ENCODE measurements around the gene IL21.
"Not testable (repeated sequence)": the region's sequence is repeated elsewhere in the genome, so short reads cannot be mapped to it uniquely, and the experiment has no call there.

Gene IL21

DNA sequence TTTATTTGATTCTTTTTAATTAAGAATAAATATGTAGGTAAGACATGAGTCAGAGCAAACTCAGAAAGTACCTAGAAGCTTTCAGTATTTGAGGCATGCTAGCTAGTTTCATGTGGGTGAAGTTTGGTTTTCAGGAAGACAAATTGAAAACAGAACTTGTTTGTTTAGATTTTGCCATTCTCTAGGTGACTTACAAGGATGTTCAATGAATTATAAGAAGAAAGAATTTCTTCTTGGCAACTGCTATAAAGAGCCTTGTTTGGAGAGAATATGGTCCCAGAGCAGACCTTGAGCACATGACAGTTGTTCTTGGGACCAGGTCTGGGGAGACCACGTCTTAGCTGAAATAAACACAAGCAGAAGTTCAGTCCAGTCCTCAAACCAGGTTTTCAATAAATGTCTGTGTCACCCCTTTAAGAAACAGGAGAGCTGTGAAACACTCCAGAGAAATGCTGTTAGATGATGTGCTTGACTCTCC is 38.0 kb upstream of the IL21 start:
- no peaks in the 10 kb centered on the region for H3K36me3 ChIP-seq (ENCODE audit: control insufficient read depth, insufficient read depth, low read length)
- no peak overlapping the region for H3K27ac ChIP-seq (ENCODE audit: low read depth, low read length)
- no peaks in the 10 kb centered on the region for H3K27me3 ChIP-seq (ENCODE audit: control insufficient read depth, insufficient read depth, low read length)
- no peak overlapping the region for H3K9ac ChIP-seq (ENCODE audit: low read depth, low read length)
- H3K9me3 ChIP-seq (ENCODE audit: control insufficient read depth, insufficient read depth, low read length), result no peaks in the 10 kb centered on the region
- H3K4me1 ChIP-seq (ENCODE audit: control insufficient read depth, insufficient read depth, low read length), result no peaks in the 10 kb centered on the region
- H3K4me3 ChIP-seq (ENCODE audit: low read depth, low read length), result no peak overlapping the region

GRCh38 chr4:122658377-122658776 is 37.5 kb upstream of the IL21 start:
- H3K4me1 ChIP-seq (ENCODE audit: control insufficient read depth, insufficient read depth, low read length), result no peaks in the 10 kb centered on the region
- H3K9ac ChIP-seq (ENCODE audit: low read depth, low read length), result no peak overlapping the region
- H3K36me3 ChIP-seq (ENCODE audit: control insufficient read depth, insufficient read depth, low read length), result no peaks in the 10 kb centered on the region
- H3K27ac ChIP-seq (ENCODE audit: low read depth, low read length), result no peak overlapping the region
- no peaks in the 10 kb centered on the region for H3K27me3 ChIP-seq (ENCODE audit: control insufficient read depth, insufficient read depth, low read length)
- no peaks in the 10 kb centered on the region for H3K9me3 ChIP-seq (ENCODE audit: control insufficient read depth, insufficient read depth, low read length)
- H3K4me3 ChIP-seq (ENCODE audit: low read depth, low read length), result no peak overlapping the region

DNA sequence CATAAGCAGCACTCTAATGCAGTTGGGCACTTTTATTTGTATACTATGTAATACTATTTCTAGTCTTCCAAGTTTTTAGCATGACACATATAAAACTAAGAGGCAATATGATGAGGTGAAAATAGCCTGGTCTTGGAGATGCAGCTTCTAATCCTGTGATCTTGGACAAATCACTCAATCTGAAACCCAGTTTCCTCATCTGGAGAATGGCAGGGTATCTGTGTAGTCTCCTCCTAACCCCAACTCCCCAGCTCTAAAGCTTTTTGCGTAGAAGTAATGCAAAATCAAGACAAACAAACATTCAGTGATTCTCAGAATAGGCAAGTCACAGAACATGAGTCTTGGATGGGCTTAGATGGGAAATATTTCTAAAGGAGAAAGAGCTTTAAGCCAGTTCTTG is 36.7 kb upstream of the IL21 start:
- H3K9me3 ChIP-seq (ENCODE audit: control insufficient read depth, insufficient read depth, low read length), result no peaks in the 10 kb centered on the region
- H3K27ac ChIP-seq (ENCODE audit: low read depth, low read length), result no peak overlapping the region
- no peak overlapping the region for H3K9ac ChIP-seq (ENCODE audit: low read depth, low read length)
- H3K36me3 ChIP-seq (ENCODE audit: control insufficient read depth, insufficient read depth, low read length), result no peaks in the 10 kb centered on the region
- no peak overlapping the region for H3K4me3 ChIP-seq (ENCODE audit: low read depth, low read length)
- H3K4me1 ChIP-seq (ENCODE audit: control insufficient read depth, insufficient read depth, low read length), result no peaks in the 10 kb centered on the region
- H3K27me3 ChIP-seq (ENCODE audit: control insufficient read depth, insufficient read depth, low read length), result no peaks in the 10 kb centered on the region

DNA sequence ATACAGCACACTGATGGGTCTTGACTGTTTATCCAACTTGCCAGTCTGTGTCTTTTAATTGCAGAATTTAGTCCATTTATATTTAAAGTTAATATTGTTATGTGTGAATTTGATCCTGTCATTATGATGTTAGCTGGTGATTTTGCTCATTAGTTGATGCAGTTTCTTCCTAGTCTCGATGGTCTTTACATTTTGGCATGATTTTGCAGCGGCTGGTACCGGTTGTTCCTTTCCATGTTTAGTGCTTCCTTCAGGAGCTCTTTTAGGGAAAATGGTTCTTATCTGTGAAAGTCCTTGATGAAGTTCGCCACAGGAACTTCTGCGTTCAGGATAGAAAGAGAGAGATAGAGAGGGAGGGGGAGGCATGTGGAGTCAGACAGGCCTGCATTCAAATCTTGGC is 35.7 kb upstream of the IL21 start:
- not testable (repeated sequence) for H3K27me3 ChIP-seq (ENCODE audit: control insufficient read depth, insufficient read depth, low read length); H3K9ac ChIP-seq (ENCODE audit: low read depth, low read length); H3K27ac ChIP-seq (ENCODE audit: low read depth, low read length); H3K4me1 ChIP-seq (ENCODE audit: control insufficient read depth, insufficient read depth, low read length); H3K36me3 ChIP-seq (ENCODE audit: control insufficient read depth, insufficient read depth, low read length); H3K9me3 ChIP-seq (ENCODE audit: control insufficient read depth, insufficient read depth, low read length); H3K4me3 ChIP-seq (ENCODE audit: low read depth, low read length)

DNA sequence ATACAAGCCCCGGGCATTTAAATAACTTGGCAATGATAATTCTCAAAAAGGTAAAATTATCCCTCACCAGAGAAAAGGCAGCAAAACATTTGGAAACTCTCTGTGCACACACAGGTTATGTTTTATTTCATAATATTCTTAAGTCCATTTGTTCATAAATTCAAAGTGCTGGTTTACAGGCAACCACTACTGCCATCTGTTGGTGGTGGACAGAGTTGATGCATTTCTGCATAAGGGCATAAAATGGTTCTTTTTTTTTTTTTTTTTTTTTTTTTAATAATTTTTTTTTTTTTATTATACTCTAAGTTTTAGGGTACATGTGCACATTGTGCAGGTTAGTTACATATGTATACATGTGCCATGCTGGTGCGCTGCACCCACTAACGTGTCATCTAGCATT is 31.5 kb upstream of the IL21 start:
- Histone ChIP-seq H3K36me3 (ENCODE audit: control insufficient read depth, insufficient read depth, low read length) (no peaks in the 10 kb centered on the region), H3K27ac (ENCODE audit: low read depth, low read length) (no peak overlapping the region), H3K27me3 (ENCODE audit: control insufficient read depth, insufficient read depth, low read length) (no peaks in the 10 kb centered on the region), H3K9ac (ENCODE audit: low read depth, low read length) (no peak overlapping the region), H3K4me1 (ENCODE audit: control insufficient read depth, insufficient read depth, low read length) (no peaks in the 10 kb centered on the region), H3K4me3 (ENCODE audit: low read depth, low read length) (no peak overlapping the region), H3K9me3 (ENCODE audit: control insufficient read depth, insufficient read depth, low read length) (no peaks in the 10 kb centered on the region)

DNA sequence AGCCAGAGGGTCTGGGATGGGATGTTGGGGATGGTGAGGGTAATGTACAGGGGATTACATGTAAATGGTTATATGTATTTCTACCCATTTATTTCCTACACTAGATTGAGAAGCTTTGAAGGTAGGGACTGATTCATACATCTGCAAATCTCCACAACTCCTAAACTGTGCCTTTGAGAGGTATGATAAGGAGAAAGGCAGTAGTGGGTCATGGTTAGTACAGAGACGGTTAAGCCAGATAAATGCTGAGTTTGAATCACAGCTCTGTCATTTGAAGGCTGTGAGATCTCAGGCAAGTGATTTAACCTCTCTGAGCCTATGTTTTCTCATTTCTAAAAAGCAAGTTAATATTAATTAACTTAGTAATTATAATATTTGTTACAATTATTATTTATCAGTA is 29.3 kb upstream of the IL21 start:
- H3K4me1 ChIP-seq (ENCODE audit: control insufficient read depth, insufficient read depth, low read length), result no peaks in the 10 kb centered on the region
- H3K27ac ChIP-seq (ENCODE audit: low read depth, low read length), result no peak overlapping the region
- H3K9me3 ChIP-seq (ENCODE audit: control insufficient read depth, insufficient read depth, low read length), result no peaks in the 10 kb centered on the region
- no peaks in the 10 kb centered on the region for H3K27me3 ChIP-seq (ENCODE audit: control insufficient read depth, insufficient read depth, low read length)
- no peak overlapping the region for H3K4me3 ChIP-seq (ENCODE audit: low read depth, low read length)
- H3K9ac ChIP-seq (ENCODE audit: low read depth, low read length), result no peak overlapping the region
- no peaks in the 10 kb centered on the region for H3K36me3 ChIP-seq (ENCODE audit: control insufficient read depth, insufficient read depth, low read length)

GRCh38 chr4:122647656-122648055 is 26.8 kb upstream of the IL21 start:
- Histone ChIP-seq H3K27ac (ENCODE audit: low read depth, low read length) (no peak overlapping the region), H3K9me3 (ENCODE audit: control insufficient read depth, insufficient read depth, low read length) (no peaks in the 10 kb centered on the region), H3K4me3 (ENCODE audit: low read depth, low read length) (no peak overlapping the region), H3K27me3 (ENCODE audit: control insufficient read depth, insufficient read depth, low read length) (no peaks in the 10 kb centered on the region), H3K36me3 (ENCODE audit: control insufficient read depth, insufficient read depth, low read length) (no peaks in the 10 kb centered on the region), H3K4me1 (ENCODE audit: control insufficient read depth, insufficient read depth, low read length) (no peaks in the 10 kb centered on the region), H3K9ac (ENCODE audit: low read depth, low read length) (no peak overlapping the region)

DNA sequence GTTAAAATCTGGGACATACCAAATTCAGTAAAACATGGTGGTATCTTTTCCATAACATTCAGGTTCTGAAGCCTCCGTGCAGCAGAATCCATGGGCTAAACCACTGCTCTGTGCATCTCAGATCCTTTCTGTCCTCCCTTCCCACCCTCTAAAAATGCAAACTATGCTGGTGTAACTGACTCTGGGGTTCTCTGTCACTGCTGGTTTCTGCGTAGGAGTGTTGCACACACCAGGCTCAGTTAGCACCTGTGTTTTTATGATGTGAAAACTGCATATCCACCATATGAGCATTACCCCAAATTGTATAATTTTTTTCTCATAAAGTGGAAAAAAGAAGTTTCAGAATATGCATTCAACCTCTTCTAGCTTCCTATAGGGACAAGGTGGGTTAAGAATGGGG is 22.4 kb upstream of the IL21 start:
- H3K4me1 ChIP-seq (ENCODE audit: control insufficient read depth, insufficient read depth, low read length), result no peaks in the 10 kb centered on the region
- no peak overlapping the region for H3K9ac ChIP-seq (ENCODE audit: low read depth, low read length)
- H3K9me3 ChIP-seq (ENCODE audit: control insufficient read depth, insufficient read depth, low read length), result no peaks in the 10 kb centered on the region
- no peak overlapping the region for H3K27ac ChIP-seq (ENCODE audit: low read depth, low read length)
- no peaks in the 10 kb centered on the region for H3K36me3 ChIP-seq (ENCODE audit: control insufficient read depth, insufficient read depth, low read length)
- no peak overlapping the region for H3K4me3 ChIP-seq (ENCODE audit: low read depth, low read length)
- no peaks in the 10 kb centered on the region for H3K27me3 ChIP-seq (ENCODE audit: control insufficient read depth, insufficient read depth, low read length)

- no peak overlapping the region for H3K4me3 ChIP-seq (ENCODE audit: low read depth, low read length)
- no peaks in the 10 kb centered on the region for H3K36me3 ChIP-seq (ENCODE audit: control insufficient read depth, insufficient read depth, low read length)
- no peak overlapping the region for H3K27ac ChIP-seq (ENCODE audit: low read depth, low read length)
- no peaks in the 10 kb centered on the region for H3K4me1 ChIP-seq (ENCODE audit: control insufficient read depth, insufficient read depth, low read length)
- no peak overlapping the region for H3K9ac ChIP-seq (ENCODE audit: low read depth, low read length)
- H3K9me3 ChIP-seq (ENCODE audit: control insufficient read depth, insufficient read depth, low read length), result no peaks in the 10 kb centered on the region
- no peaks in the 10 kb centered on the region for H3K27me3 ChIP-seq (ENCODE audit: control insufficient read depth, insufficient read depth, low read length)
These were observed 18.3 kb upstream of the IL21 start for GRCh38 chr4:122639181-122639580.

- Histone ChIP-seq H3K27ac (ENCODE audit: low read depth, low read length) (no peak overlapping the region), H3K4me1 (ENCODE audit: control insufficient read depth, insufficient read depth, low read length) (peaks cover 6% of the 10 kb centered on the region; the same call in 1 of the 2 replicates), H3K27me3 (ENCODE audit: control insufficient read depth, insufficient read depth, low read length) (no peaks in the 10 kb centered on the region), H3K36me3 (ENCODE audit: control insufficient read depth, insufficient read depth, low read length) (no peaks in the 10 kb centered on the region), H3K9ac (ENCODE audit: low read depth, low read length) (no peak overlapping the region), H3K9me3 (ENCODE audit: control insufficient read depth, insufficient read depth, low read length) (no peaks in the 10 kb centered on the region), H3K4me3 (ENCODE audit: low read depth, low read length) (no peak overlapping the region)
These were observed 15.8 kb upstream of the IL21 start for GRCh38 chr4:122636697-122637096.

GRCh38 chr4:122635205-122635604 is 14.3 kb upstream of the IL21 start:
- H3K9ac ChIP-seq (ENCODE audit: low read depth, low read length), result no peak overlapping the region
- H3K9me3 ChIP-seq (ENCODE audit: control insufficient read depth, insufficient read depth, low read length), result no peaks in the 10 kb centered on the region
- no peaks in the 10 kb centered on the region for H3K27me3 ChIP-seq (ENCODE audit: control insufficient read depth, insufficient read depth, low read length)
- H3K27ac ChIP-seq (ENCODE audit: low read depth, low read length), result no peak overlapping the region
- H3K36me3 ChIP-seq (ENCODE audit: control insufficient read depth, insufficient read depth, low read length), result no peaks in the 10 kb centered on the region
- H3K4me1 ChIP-seq (ENCODE audit: control insufficient read depth, insufficient read depth, low read length), result peaks cover 6% of the 10 kb centered on the region; the same call in 1 of the 2 replicates
- H3K4me3 ChIP-seq (ENCODE audit: low read depth, low read length), result no peak overlapping the region

- H3K4me1 ChIP-seq (ENCODE audit: control insufficient read depth, insufficient read depth, low read length), result peaks cover 6% of the 10 kb centered on the region; the same call in 1 of the 2 replicates
- H3K9me3 ChIP-seq (ENCODE audit: control insufficient read depth, insufficient read depth, low read length), result no peaks in the 10 kb centered on the region
- no peaks in the 10 kb centered on the region for H3K36me3 ChIP-seq (ENCODE audit: control insufficient read depth, insufficient read depth, low read length)
- no peaks in the 10 kb centered on the region for H3K27me3 ChIP-seq (ENCODE audit: control insufficient read depth, insufficient read depth, low read length)
- no peak overlapping the region for H3K4me3 ChIP-seq (ENCODE audit: low read depth, low read length)
- no peak overlapping the region for H3K27ac ChIP-seq (ENCODE audit: low read depth, low read length)
- H3K9ac ChIP-seq (ENCODE audit: low read depth, low read length), result no peak overlapping the region
These were observed 12.3 kb upstream of the IL21 start for GRCh38 chr4:122633211-122633610.
